CD4-positive, alpha-beta T cell treated with Interferon alpha-2 for 1 hour (primary cell): ENCODE results near the gene SH3GL1.

Experiments
- DNase-seq, 2 donors: peaks; one replicate each; pipeline ENCODE4 v3.0.0-alpha.2; 2020 to 2022

The SH3GL1 gene

GRCh38 chr19:4400135-4400936 lies at the start of gene SH3GL1:
Gene SH3GL1 (minus strand): TSS chr19:4400547. CDS start chr19:4400368, 179 bp downstream.
- peak; percentile 89 to 94 for DNase-seq

- no peak for DNase-seq
Observed at GRCh38 chr19:4449639-4450028, 49.3 kb upstream of the SH3GL1 start.

GRCh38 chr19:4449022-4449638 lies 48.8 kb upstream of the SH3GL1 start:
- no peak for DNase-seq

- DNase-seq: no peak
Observed at GRCh38 chr19:4448147-4448985, 48.0 kb upstream of the SH3GL1 start.

- no peak for DNase-seq
Observed at GRCh38 chr19:4447327-4448146, 47.2 kb upstream of the SH3GL1 start.

GRCh38 chr19:4446704-4447200 lies 46.4 kb upstream of the SH3GL1 start:
- DNase-seq: no peak

- DNase-seq: no peak
Observed at GRCh38 chr19:4445963-4446703, 45.8 kb upstream of the SH3GL1 start.

GRCh38 chr19:4444765-4445741 lies 44.7 kb upstream of the SH3GL1 start:
- no peak for DNase-seq

GRCh38 chr19:4443966-4444764 lies 43.8 kb upstream of the SH3GL1 start:
- no peak for DNase-seq

GRCh38 chr19:4443188-4443587 lies 42.8 kb upstream of the SH3GL1 start:
- no peak for DNase-seq

GRCh38 chr19:4442819-4443146 lies 42.4 kb upstream of the SH3GL1 start:
- DNase-seq: no peak

- no peak for DNase-seq
Observed at GRCh38 chr19:4441994-4442818, 41.9 kb upstream of the SH3GL1 start.

GRCh38 chr19:4439243-4439642 lies 38.9 kb upstream of the SH3GL1 start:
- DNase-seq: no peak

GRCh38 chr19:4437103-4437502 lies 36.8 kb upstream of the SH3GL1 start:
- DNase-seq: no peak

GRCh38 chr19:4436231-4436630 lies 35.9 kb upstream of the SH3GL1 start:
- no peak for DNase-seq

- DNase-seq: no peak
Observed at GRCh38 chr19:4434391-4434790, 34.0 kb upstream of the SH3GL1 start.

- DNase-seq: no peak
Observed at GRCh38 chr19:4432918-4433506, 32.7 kb upstream of the SH3GL1 start.
